Body of pancreas (tissue), 4 donors: Measurements from ENCODE around the gene RBMS3.

Experiments used
- CTCF ChIP-seq, 7 experiments: fragments of 450-650 bp in 4 of 7; fragments of 200-600 bp in 3 of 7; sonication (generic) in 3 of 7; IDR thresholded peaks; one replicate each; pipeline ENCODE4 v1.5.1; 2016 to 2019; ENCODE audit warnings: antibody characterized with exemption in 7 of 7
- POLR2A ChIP-seq, 3 donors: fragments of 450-650 bp; IDR thresholded peaks; one replicate each; pipeline ENCODE4 v1.6.1; 2016; ENCODE audit warnings: antibody characterized with exemption in 3 of 3, mild to moderate bottlenecking in 2 of 3

GRCh38 chr3:29567501-29567900 lies 286.6 kb downstream of the RBMS3 start:
- no peak for TF ChIP-seq CTCF (IDR thresholded peaks at IDR 0.05)
- no peak for TF ChIP-seq POLR2A (IDR thresholded peaks at IDR 0.05)
